ENCODE results near the gene MINDY2. TPM values are rescaled to one million over a fixed set of nuclear protein-coding genes. Genes with fewer than 3 reads are reported as not detected.

MINDY2 gene
- polyA plus RNA-seq, 1 donor (not counting 4 experiments of a cell fraction or from before 2014, with no cell fraction given), result 11.2 TPM

DNA sequence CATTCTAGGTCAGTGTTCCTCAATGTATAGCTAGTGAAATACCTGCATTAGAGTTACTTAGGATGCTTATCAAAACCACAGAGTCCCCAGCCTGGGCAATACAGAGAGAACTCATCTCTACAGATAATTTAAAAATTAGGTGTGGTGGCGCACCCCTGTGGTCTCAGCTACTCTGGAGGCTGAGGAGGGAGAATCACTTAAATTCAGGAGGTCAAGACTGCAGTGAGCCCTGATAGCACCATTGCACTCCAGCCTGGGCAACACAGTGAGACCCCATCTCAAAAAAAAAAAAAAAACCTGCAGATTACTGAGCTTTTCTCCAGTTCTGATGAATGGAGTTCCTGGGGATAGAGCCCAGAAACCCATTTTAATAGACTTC, 10.1 kb upstream of the MINDY2 start:
- no peak overlapping the region for H3K27ac ChIP-seq (ENCODE audit: control insufficient read depth, insufficient read depth, low read length)
- DNase-seq (ENCODE audit: low read depth, low spot score) (no peak), FAIRE-seq (no peak)
- no peaks in the 10 kb centered on the region for H3K79me2 ChIP-seq (ENCODE audit: control insufficient read depth, insufficient read depth, low read length)
- H3K9me1 ChIP-seq (ENCODE audit: control insufficient read depth, extremely low read depth, insufficient read depth, low read length), result no peaks in the 10 kb centered on the region
- H3K4me3 ChIP-seq (ENCODE audit: control insufficient read depth in 2 of 3, extremely low read depth in 1 of 3, insufficient read depth in 2 of 3, low read depth in 1 of 3, low read length in 3 of 3), result no peak overlapping the region
- TF ChIP-seq EZH2 (IDR thresholded peaks at IDR 0.05; ENCODE audit: low read length), result no peak
- TF ChIP-seq, protein P1, sequence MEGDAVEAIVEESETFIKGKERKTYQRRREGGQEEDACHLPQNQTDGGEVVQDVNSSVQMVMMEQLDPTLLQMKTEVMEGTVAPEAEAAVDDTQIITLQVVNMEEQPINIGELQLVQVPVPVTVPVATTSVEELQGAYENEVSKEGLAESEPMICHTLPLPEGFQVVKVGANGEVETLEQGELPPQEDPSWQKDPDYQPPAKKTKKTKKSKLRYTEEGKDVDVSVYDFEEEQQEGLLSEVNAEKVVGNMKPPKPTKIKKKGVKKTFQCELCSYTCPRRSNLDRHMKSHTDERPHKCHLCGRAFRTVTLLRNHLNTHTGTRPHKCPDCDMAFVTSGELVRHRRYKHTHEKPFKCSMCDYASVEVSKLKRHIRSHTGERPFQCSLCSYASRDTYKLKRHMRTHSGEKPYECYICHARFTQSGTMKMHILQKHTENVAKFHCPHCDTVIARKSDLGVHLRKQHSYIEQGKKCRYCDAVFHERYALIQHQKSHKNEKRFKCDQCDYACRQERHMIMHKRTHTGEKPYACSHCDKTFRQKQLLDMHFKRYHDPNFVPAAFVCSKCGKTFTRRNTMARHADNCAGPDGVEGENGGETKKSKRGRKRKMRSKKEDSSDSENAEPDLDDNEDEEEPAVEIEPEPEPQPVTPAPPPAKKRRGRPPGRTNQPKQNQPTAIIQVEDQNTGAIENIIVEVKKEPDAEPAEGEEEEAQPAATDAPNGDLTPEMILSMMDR (optimal IDR thresholded peaks at IDR 0.05 in 1 of 3, IDR thresholded peaks at IDR 0.05 in 1 of 3, conservative IDR thresholded peaks at IDR 0.05 in 1 of 3; ENCODE audit: extremely low read depth in 1 of 3, insufficient read depth in 2 of 3, low read length in 3 of 3), result peak in 1 of 3 experiments; percentile 19
- H3K36me3 ChIP-seq (ENCODE audit: control insufficient read depth in 2 of 2, extremely low read depth in 1 of 2, insufficient read depth in 2 of 2, low read length in 2 of 2), result no peaks in the 10 kb centered on the region
- H3K4me2 ChIP-seq (ENCODE audit: control insufficient read depth, extremely low read depth, insufficient read depth, low read depth, low read length), result no peak overlapping the region
- dilution Hi-C loops (cut with MboI; ENCODE audit: extremely low pct_ligation_motif_present, low sequenced_read_pairs), result no loop called here
- no peaks in the 10 kb centered on the region for H4K20me1 ChIP-seq (ENCODE audit: control insufficient read depth, extremely low read depth, insufficient read depth, low read length)
- no peak overlapping the region for H3K9ac ChIP-seq (ENCODE audit: control insufficient read depth, extremely low read depth, insufficient read depth, low read length)
- no peak overlapping the region for H2AFZ ChIP-seq (ENCODE audit: control insufficient read depth, low read length)
- H3K27me3 ChIP-seq (ENCODE audit: control insufficient read depth, extremely low read depth, insufficient read depth, low read length), result no peaks in the 10 kb centered on the region
- H3K4me1 ChIP-seq (ENCODE audit: control insufficient read depth, extremely low read depth, insufficient read depth, low read length), result no peaks in the 10 kb centered on the region
- peaks cover 2% of the 10 kb centered on the region for H3K9me3 ChIP-seq (ENCODE audit: control insufficient read depth, low read depth, low read length)

DNA sequence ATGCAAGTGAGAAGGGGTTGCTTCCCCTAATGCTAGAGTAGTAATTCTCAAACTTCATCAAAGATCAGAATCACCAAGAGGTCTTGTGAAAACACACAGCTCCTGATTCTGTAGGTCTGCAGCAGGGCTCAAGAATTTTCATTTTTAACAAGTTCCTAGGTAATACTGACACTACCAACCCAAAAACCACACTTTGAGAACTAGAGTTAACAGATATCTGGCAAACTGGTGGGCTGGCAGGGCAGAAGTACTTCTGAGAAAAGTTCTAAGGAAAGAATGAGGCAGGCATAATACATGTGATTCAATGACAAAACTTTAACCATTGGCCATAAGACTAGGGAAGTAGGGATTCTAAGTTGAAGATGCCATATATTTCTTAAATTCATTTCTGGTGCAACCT, 8.8 kb upstream of the MINDY2 start:
- H3K4me3 ChIP-seq (ENCODE audit: control insufficient read depth in 2 of 3, extremely low read depth in 1 of 3, insufficient read depth in 2 of 3, low read depth in 1 of 3, low read length in 3 of 3), result no peak overlapping the region
- no peak for DNase-seq (ENCODE audit: low read depth, low spot score)
- H3K27me3 ChIP-seq (ENCODE audit: control insufficient read depth, extremely low read depth, insufficient read depth, low read length), result no peaks in the 10 kb centered on the region
- no peak overlapping the region for H3K9ac ChIP-seq (ENCODE audit: control insufficient read depth, extremely low read depth, insufficient read depth, low read length)
- H3K4me1 ChIP-seq (ENCODE audit: control insufficient read depth, extremely low read depth, insufficient read depth, low read length), result no peaks in the 10 kb centered on the region
- no peaks in the 10 kb centered on the region for H3K9me1 ChIP-seq (ENCODE audit: control insufficient read depth, extremely low read depth, insufficient read depth, low read length)
- FAIRE-seq, result no peak
- no peaks in the 10 kb centered on the region for H3K36me3 ChIP-seq (ENCODE audit: control insufficient read depth in 2 of 2, extremely low read depth in 1 of 2, insufficient read depth in 2 of 2, low read length in 2 of 2)
- TF ChIP-seq, protein P1 (optimal IDR thresholded peaks at IDR 0.05 in 1 of 3, IDR thresholded peaks at IDR 0.05 in 1 of 3, conservative IDR thresholded peaks at IDR 0.05 in 1 of 3; ENCODE audit: extremely low read depth in 1 of 3, insufficient read depth in 2 of 3, low read length in 3 of 3), result no peak
- no peak for TF ChIP-seq EZH2 (IDR thresholded peaks at IDR 0.05; ENCODE audit: low read length)
- no peak overlapping the region for H2AFZ ChIP-seq (ENCODE audit: control insufficient read depth, low read length)
- peaks cover 2% of the 10 kb centered on the region for H3K9me3 ChIP-seq (ENCODE audit: control insufficient read depth, low read depth, low read length)
- no peaks in the 10 kb centered on the region for H3K79me2 ChIP-seq (ENCODE audit: control insufficient read depth, insufficient read depth, low read length)
- dilution Hi-C loops (cut with MboI; ENCODE audit: extremely low pct_ligation_motif_present, low sequenced_read_pairs), result no loop called here
- no peaks in the 10 kb centered on the region for H4K20me1 ChIP-seq (ENCODE audit: control insufficient read depth, extremely low read depth, insufficient read depth, low read length)
- no peak overlapping the region for H3K27ac ChIP-seq (ENCODE audit: control insufficient read depth, insufficient read depth, low read length)
- H3K4me2 ChIP-seq (ENCODE audit: control insufficient read depth, extremely low read depth, insufficient read depth, low read depth, low read length), result no peak overlapping the region

Data from keratinocyte (primary cell).